ENCODE data around the gene MOV10L1.

DNA sequence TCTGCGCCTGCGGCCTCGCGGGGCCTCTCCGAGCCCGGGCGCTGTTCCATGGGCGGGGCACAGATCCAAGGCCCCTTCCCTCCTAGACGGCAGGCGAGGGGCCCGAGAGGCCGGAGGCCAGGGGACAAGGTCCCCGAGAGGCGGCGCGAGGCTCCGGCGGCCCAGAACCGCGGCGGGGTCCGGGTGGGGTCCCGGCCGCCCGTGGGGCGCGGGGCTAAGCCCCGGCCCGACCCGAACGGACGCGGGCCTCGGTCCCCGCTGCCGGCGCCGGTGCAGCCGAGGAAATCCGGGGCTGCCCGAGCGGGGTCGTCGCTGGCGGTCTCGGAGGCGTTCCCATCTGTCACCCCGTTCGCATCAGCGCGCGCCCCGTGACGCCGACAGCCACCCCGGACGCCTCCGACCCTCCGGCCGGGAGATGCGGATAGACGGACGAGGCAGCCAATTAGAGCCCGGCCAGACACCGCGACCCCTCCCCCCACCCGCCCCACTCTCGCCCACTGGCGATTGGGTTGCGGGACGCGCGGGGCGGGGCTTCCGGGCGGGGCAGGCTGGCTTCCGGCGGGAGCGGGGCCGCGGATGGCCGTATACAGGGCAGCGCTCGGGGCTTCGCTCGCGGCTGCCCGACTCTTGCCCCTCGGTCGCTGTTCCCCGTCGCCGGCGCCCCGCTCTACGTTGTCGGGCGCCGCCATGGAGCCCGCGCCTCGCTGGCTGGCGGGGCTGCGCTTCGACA lies 110.8 kb downstream of the MOV10L1 start, which contains the start of gene SELENOO:
- TF ChIP-seq, protein P1, sequence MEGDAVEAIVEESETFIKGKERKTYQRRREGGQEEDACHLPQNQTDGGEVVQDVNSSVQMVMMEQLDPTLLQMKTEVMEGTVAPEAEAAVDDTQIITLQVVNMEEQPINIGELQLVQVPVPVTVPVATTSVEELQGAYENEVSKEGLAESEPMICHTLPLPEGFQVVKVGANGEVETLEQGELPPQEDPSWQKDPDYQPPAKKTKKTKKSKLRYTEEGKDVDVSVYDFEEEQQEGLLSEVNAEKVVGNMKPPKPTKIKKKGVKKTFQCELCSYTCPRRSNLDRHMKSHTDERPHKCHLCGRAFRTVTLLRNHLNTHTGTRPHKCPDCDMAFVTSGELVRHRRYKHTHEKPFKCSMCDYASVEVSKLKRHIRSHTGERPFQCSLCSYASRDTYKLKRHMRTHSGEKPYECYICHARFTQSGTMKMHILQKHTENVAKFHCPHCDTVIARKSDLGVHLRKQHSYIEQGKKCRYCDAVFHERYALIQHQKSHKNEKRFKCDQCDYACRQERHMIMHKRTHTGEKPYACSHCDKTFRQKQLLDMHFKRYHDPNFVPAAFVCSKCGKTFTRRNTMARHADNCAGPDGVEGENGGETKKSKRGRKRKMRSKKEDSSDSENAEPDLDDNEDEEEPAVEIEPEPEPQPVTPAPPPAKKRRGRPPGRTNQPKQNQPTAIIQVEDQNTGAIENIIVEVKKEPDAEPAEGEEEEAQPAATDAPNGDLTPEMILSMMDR (conservative IDR thresholded peaks at IDR 0.05; ENCODE audit: low read depth, low read length): no peak
- no peak for TF ChIP-seq EZH2 (IDR thresholded peaks at IDR 0.05; ENCODE audit: borderline replicate concordance, low read depth, low read length, poor library complexity, severe bottlenecking)
